LNCAP (cell line): Measurements from ENCODE around the gene MAMSTR.

Experiments
- TF ChIP-seq, protein P1 (sequence below): fragments of 450-650 bp; IDR thresholded peaks from 2 replicates; pipeline ENCODE4 v1.5.1; 2017; ENCODE audit warnings: mild to moderate bottlenecking

MAMSTR gene

DNA sequence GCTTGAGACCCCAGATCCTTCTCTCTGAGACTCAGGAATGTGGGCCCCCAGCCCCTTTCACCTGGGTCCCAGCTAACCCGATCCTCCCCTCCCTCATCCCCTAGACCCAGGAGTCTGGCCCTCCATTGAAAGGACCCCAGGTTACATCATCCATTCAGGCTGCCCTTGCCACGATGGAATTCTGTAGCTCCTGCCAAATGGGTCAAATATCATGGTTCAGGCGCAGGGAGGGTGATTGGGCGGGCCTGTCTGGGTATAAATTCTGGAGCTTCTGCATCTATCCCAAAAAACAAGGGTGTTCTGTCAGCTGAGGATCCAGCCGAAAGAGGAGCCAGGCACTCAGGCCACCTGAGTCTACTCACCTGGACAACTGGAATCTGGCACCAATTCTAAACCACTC is 36.3 kb upstream of the MAMSTR start:
- TF ChIP-seq, protein P1, sequence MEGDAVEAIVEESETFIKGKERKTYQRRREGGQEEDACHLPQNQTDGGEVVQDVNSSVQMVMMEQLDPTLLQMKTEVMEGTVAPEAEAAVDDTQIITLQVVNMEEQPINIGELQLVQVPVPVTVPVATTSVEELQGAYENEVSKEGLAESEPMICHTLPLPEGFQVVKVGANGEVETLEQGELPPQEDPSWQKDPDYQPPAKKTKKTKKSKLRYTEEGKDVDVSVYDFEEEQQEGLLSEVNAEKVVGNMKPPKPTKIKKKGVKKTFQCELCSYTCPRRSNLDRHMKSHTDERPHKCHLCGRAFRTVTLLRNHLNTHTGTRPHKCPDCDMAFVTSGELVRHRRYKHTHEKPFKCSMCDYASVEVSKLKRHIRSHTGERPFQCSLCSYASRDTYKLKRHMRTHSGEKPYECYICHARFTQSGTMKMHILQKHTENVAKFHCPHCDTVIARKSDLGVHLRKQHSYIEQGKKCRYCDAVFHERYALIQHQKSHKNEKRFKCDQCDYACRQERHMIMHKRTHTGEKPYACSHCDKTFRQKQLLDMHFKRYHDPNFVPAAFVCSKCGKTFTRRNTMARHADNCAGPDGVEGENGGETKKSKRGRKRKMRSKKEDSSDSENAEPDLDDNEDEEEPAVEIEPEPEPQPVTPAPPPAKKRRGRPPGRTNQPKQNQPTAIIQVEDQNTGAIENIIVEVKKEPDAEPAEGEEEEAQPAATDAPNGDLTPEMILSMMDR: no peak

DNA sequence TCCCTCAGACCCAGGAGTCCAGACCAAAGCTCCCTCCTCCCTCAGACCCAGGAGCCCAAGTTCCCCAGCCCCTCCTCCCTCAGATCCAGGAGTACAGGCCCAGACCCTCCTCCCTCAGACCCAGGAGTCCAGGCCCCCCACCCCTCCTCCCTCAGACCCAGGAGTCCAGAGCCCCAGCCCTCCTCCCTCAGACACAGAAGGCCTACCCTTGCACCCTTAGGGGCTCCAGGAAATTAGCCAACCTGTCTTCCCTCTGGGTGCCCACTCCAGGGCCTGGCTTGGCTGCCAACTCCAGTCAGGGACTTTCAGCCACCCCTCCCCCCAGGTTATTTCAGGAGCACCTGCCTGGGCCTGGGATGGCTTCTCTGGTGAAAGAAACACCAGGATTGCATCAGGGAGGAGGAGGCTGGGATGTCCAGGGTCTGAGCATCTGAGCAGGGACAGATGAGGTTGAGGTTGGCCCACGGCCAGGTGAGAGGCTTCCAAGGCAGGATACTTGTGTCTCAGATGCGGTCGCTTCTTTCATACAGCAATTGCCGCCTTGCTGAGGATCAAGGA is 35.6 kb upstream of the MAMSTR start, which contains the start of gene FGF21:
TSS of gene FGF21 (plus strand) at position 441 of the 558 bp plus-strand sequence. CDS start 713 bp downstream, outside the sequence.
- TF ChIP-seq, protein P1: no peak

DNA sequence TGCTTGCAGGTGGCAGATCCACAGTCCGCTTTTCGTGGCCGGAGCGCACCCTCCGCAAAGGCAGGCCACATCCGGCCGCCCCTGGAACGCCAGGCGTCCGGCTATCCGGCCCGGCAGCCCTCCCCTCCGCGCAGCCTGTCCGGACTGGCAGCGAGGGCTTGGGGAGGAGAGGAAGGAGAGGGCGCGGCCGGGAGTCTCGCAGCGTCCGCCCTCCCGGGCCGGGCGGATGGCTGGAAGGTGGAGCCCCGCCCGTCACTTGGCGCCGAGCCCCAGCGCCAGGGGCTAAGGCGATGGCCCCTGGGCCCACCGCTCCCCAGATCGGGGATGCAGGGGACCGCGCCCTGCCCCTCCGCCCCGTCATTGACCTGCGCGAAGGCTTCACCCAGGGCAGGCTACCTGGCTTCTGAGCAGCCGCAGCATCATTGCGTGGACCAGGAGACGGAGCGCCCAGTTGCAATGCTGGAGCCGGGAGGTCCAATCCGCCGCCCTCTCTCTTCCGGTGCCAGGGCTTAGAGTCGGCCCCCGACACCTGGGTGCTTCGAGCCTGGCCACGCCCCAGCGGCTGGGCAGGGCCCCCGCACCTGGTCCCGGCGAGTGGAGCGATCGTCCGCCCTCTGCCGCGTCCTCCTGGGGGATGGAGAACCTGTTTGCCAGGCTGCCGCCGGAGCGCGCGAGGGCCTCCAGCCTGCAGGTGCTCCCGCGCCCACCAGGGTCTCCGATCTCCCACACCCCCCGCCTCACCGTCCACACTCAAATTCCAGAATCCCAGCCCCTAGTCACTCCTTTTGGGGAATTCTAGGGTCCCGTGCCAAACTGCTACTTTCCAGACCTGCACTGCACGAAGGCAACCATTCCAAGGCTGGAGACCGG is 33.2 kb upstream of the MAMSTR start, which contains the start of gene FUT1:
TSS of gene FUT1 (minus strand) at position 146 of the 870 bp plus-strand sequence. CDS start 1,360 bp downstream, outside the sequence.
- TF ChIP-seq, protein P1: no peak

DNA sequence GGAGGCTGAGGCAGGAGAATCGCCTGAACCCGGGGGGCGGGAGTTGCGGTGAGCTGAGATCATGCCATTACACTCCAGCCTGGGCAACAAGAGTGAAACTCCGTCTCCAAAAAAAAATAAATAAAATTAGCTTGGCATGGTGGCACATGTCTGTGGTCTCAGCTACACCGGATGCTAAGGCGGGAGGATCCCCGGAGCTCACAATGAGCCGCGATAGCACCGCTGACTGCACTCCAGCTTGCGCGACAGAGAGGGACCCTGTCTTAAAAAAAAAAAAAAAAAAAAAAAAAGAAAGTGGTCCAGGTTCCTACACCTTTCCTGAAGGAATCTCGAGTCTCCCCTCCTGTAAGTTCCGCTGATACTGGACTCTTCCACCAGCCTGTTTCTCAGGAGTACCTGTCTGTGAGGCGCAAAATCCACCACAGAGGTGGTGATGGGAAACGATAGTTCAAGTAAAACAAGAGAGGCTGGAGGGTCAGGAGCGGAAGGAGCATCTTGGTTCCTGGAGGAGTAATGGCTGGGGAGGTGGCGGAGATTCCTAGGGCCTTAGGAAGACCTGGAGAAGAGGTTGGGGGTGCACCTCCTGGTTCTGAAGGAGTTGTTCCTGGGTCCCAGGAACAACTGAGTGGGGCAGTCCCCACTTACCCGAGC is 32.4 kb upstream of the MAMSTR start:
- TF ChIP-seq, protein P1: no peak

DNA sequence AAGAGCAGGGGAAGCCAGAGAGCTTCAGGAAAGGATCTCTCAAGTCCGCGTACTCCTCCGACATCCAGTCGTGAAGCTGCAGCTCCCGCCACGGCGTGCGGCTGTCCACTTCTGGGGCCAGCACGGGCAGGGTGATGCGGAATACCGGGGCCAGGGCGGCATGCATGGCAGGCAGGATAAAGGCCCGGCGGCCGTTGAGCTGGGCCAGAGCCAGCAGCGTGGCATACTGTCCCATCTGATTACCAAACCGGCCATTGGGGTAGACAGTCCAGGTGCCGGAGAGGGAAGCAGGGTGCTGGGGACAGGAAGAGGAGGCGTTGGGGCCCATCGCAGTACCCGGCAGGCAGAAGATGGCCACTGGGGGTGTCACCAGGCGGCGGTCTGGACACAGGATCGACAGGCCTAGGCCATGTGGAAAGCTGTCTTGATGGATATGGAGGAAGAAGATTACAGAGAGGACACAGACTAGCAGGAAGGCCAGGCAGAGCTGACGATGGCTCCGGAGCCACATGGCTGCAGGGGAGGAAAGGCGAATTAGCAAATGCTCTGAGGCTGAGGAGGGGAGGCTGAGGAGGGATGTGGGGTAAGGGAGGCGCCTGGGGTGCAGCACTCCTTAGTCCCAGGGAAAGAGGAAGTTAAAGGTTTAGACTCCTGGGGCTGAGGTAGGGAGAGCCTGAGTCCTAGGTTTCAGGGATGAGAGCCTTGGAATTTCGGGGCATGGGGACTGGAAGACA is 31.4 kb upstream of the MAMSTR start:
- TF ChIP-seq, protein P1: no peak

DNA sequence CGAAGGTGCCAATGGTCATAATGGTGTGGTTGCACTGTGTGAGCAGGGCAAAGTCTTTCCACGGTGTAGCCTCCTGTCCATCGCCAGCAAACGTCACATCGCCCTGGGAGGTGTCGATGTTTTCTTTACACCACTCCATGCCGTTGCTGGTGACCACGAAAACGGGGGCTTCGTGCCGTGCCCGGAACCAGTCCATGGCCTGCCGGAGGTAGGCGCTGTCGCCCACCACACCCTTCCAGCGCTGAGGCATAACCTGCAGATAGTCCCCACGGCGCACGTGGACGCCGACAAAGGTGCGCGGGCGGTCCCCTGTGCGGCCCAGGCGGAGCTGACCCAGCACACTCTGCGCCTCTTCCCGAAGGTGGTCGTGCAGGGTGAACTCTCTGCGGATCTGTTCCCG is 30.8 kb upstream of the MAMSTR start:
- TF ChIP-seq, protein P1: no peak
